Measurements from ENCODE around the gene DHPS.

DNA sequence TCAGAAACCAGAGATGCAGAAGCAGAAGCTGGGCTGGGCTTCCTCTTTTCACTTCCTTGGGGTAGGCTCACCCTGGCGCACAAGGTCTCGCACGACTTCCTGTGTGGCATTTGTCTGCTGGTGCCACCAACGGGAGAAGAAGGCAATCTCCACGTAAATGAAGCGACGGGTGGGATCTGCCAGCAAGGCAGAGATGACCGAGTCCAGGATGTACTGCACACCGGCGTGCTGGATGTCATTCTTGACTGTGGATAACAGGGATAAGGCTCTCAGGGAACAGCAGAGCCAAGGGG is 16.5 kb downstream of the DHPS start:
- no peak for TF ChIP-seq GATA2 (IDR thresholded peaks at IDR 0.05; ENCODE audit: low read depth, low read length)
- TF ChIP-seq GATA3 (IDR thresholded peaks at IDR 0.05; ENCODE audit: low read depth, low read length) = no peak

Data from SH-SY5Y (cell line).